WTC11 (cell line): ENCODE results near the gene MORN2. TPM values are rescaled to one million over a fixed set of nuclear protein-coding genes. Genes with fewer than 3 reads are reported as not detected.

Source experiments
- ATAC-seq: fragments of 200-7000 bp; cut with Tn5 transposase; 2 replicates; pipeline ENCODE4 v1.10.0; 2021; ENCODE audit warnings: mild to moderate bottlenecking, moderate library complexity
- CTCF ChIA-PET: fragments of 300-600 bp; sonication (Branson Sonifier 250); formaldehyde crosslinking; loops from one replicate; lab custom pipeline; 2021; ENCODE audit warnings: antibody characterized with exemption; lab: Charles Lee
- POLR2A ChIA-PET: fragments of 350-600 bp; sonication (Branson Sonifier 250); formaldehyde crosslinking; loops from one replicate; lab custom pipeline; 2021; ENCODE audit warnings: antibody characterized with exemption; lab: Charles Lee
- DNase-seq: peaks from one replicate; pipeline ENCODE4 v3.0.0; 2021; ENCODE audit warnings: low spot score
- H3K27ac Mint-ChIP-seq: 2 replicates; pipeline ENCODE4 v1.8.0; 2021; ENCODE audit warnings: mixed read lengths
- H3K27me3 Mint-ChIP-seq: 2 replicates; pipeline ENCODE4 v1.8.0; 2021; ENCODE audit warnings: low read depth, mild to moderate bottlenecking, moderate library complexity, mixed read lengths
- H3K36me3 Mint-ChIP-seq: 2 replicates; pipeline ENCODE4 v1.8.0; 2021; ENCODE audit warnings: mixed read lengths
- H3K4me1 Mint-ChIP-seq: 2 replicates; pipeline ENCODE4 v1.8.0; 2022; ENCODE audit warnings: mixed read lengths
- H3K4me3 Mint-ChIP-seq: 2 replicates; pipeline ENCODE4 v1.8.0; 2021; ENCODE audit warnings: mild to moderate bottlenecking, moderate library complexity, mixed read lengths
- H3K9me3 Mint-ChIP-seq: 2 replicates; pipeline ENCODE4 v1.8.0; 2021; ENCODE audit warnings: mixed read lengths
- CDX4 ChIP-seq: fragments of 250-450 bp; sonication (Bioruptor Pico); IDR thresholded peaks from 2 replicates; pipeline ENCODE4 v1.9.0; 2021; ENCODE audit warnings: moderate library complexity, mild to moderate bottlenecking, inconsistent platforms, borderline replicate concordance
- E2F5 ChIP-seq: sonication (generic); formaldehyde crosslinking; IDR thresholded peaks from 2 replicates; pipeline ENCODE4 v1.8.1; 2022; ENCODE audit warnings: mild to moderate bottlenecking, moderate library complexity, missing genetic modification reagents
- GABPB1 ChIP-seq: sonication (generic); formaldehyde crosslinking; IDR thresholded peaks from 2 replicates; pipeline ENCODE4 v1.8.1; 2023; ENCODE audit warnings: mild to moderate bottlenecking, missing genetic modification reagents
- GTF2I ChIP-seq: fragments of 250-450 bp; sonication (Bioruptor Pico); conservative IDR thresholded peaks from 2 replicates; pipeline ENCODE4 v1.4.0; 2021; ENCODE audit warnings: mild to moderate bottlenecking
- HMGA2 ChIP-seq: fragments of 250-450 bp; sonication (Bioruptor Pico); IDR thresholded peaks from 2 replicates; pipeline ENCODE4 v1.4.0; 2021; ENCODE audit warnings: mild to moderate bottlenecking, moderate library complexity
- HMGXB4 ChIP-seq: sonication (generic); formaldehyde crosslinking; IDR thresholded peaks from 2 replicates; pipeline ENCODE4 v1.8.1; 2023; ENCODE audit warnings: mild to moderate bottlenecking, moderate library complexity, missing genetic modification reagents
- IRF1 ChIP-seq: sonication (generic); formaldehyde crosslinking; IDR thresholded peaks from 2 replicates; pipeline ENCODE4 v1.8.0; 2023; ENCODE audit warnings: missing genetic modification reagents
- JAZF1 ChIP-seq: fragments of 250-450 bp; sonication (Bioruptor Pico); IDR thresholded peaks from 2 replicates; pipeline ENCODE4 v1.9.0; 2021; ENCODE audit warnings: moderate library complexity, mild to moderate bottlenecking, inconsistent platforms
- MAX ChIP-seq: sonication (generic); formaldehyde crosslinking; IDR thresholded peaks from 2 replicates; pipeline ENCODE4 v1.8.0; 2022; ENCODE audit warnings: mild to moderate bottlenecking, missing genetic modification reagents
- MXD4 ChIP-seq: fragments of 250-450 bp; sonication (Bioruptor Pico); IDR thresholded peaks from 2 replicates; pipeline ENCODE4 v1.8.0; 2021; ENCODE audit warnings: mild to moderate bottlenecking, moderate library complexity, borderline replicate concordance
- PRDM15 ChIP-seq: sonication (generic); formaldehyde crosslinking; IDR thresholded peaks from 2 replicates; pipeline ENCODE4 v1.8.0; 2022; ENCODE audit warnings: missing genetic modification reagents
- SOX15 ChIP-seq: fragments of 250-450 bp; sonication (Bioruptor Pico); IDR thresholded peaks from 2 replicates; pipeline ENCODE4 v1.9.0; 2021; ENCODE audit warnings: mild to moderate bottlenecking
- SP1 ChIP-seq: sonication (generic); formaldehyde crosslinking; conservative IDR thresholded peaks from 2 replicates; pipeline ENCODE4 v1.8.1; 2022; ENCODE audit warnings: missing genetic modification reagents
- TCF7 ChIP-seq: sonication (generic); formaldehyde crosslinking; IDR thresholded peaks from 2 replicates; pipeline ENCODE4 v1.8.0; 2022; ENCODE audit warnings: mild to moderate bottlenecking, low read depth, missing genetic modification reagents, moderate library complexity
- USF2 ChIP-seq: sonication (generic); formaldehyde crosslinking; IDR thresholded peaks from 2 replicates; pipeline ENCODE4 v1.8.1; 2023; ENCODE audit warnings: mild to moderate bottlenecking, missing genetic modification reagents, moderate library complexity
- ZNF138 ChIP-seq: sonication (generic); formaldehyde crosslinking; conservative IDR thresholded peaks from 2 replicates; pipeline ENCODE4 v1.8.1; 2022; ENCODE audit warnings: mild to moderate bottlenecking, moderate library complexity, missing genetic modification reagents
- ZNF416 ChIP-seq: fragments of 250-450 bp; sonication (Bioruptor Pico); IDR thresholded peaks from 2 replicates; pipeline ENCODE4 v1.9.0; 2021; ENCODE audit warnings: mild to moderate bottlenecking, inconsistent platforms
- ZNF512 ChIP-seq: sonication (generic); formaldehyde crosslinking; IDR thresholded peaks from 2 replicates; pipeline ENCODE4 v1.8.1; 2022; ENCODE audit warnings: missing genetic modification reagents, borderline replicate concordance
- ZNF532 ChIP-seq: fragments of 250-450 bp; sonication (Bioruptor Pico); IDR thresholded peaks from 2 replicates; pipeline ENCODE4 v1.9.0; 2021; ENCODE audit warnings: mild to moderate bottlenecking, borderline replicate concordance
- total RNA-seq: library from RNA; stranded (reverse); gene quantifications from 3 replicates; pipeline ENCODE4 v1.2.3, GENCODE V29; 2021

Gene MORN2
- total RNA-seq, 1 experiment from 2014 or later = 5.9 TPM

- Mint-ChIP-seq H3K36me3 (no peaks in the 10 kb centered on the region), H3K4me1 (no peaks in the 10 kb centered on the region), H3K27ac (no peak overlapping the region), H3K4me3 (no peak overlapping the region), H3K9me3 (no peaks in the 10 kb centered on the region), H3K27me3 (no peaks in the 10 kb centered on the region)
- ATAC-seq (no peak), DNase-seq (no peak)
- POLR2A ChIA-PET = no interaction called here
- TF ChIP-seq GABPB1 (CRISPR knock-in tag) (no peak), USF2 (CRISPR knock-in tag) (no peak), SOX15 (CRISPR knock-in tag) (no peak), MXD4 (CRISPR knock-in tag) (no peak), PRDM15 (no peak), ZNF416 (CRISPR knock-in tag) (no peak), IRF1 (CRISPR knock-in tag) (no peak), MAX (CRISPR knock-in tag) (no peak), ZNF138 (CRISPR knock-in tag) (no peak), ZNF532 (CRISPR knock-in tag) (no peak), JAZF1 (CRISPR knock-in tag) (no peak), CDX4 (CRISPR knock-in tag) (no peak), SP1 (no peak), ZNF512 (CRISPR knock-in tag) (no peak), HMGXB4 (CRISPR knock-in tag) (no peak), E2F5 (CRISPR knock-in tag) (no peak), GTF2I (CRISPR knock-in tag) (no peak), TCF7 (CRISPR knock-in tag) (no peak), HMGA2 (CRISPR knock-in tag) (no peak)
- CTCF ChIA-PET = interaction anchor here (3.1 kb wide), 1 partner anchor 36 kb away, joined by 8 read pairs; no protein-coding TSS in a partner anchor
Measured at GRCh38 chr2:38911191-38911590, 35.4 kb downstream of the MORN2 start.
